GM18909 (cell line): ENCODE data around the gene DNASE1L1.

Experiments
- ATAC-seq: cut with Tn5 transposase; IDR thresholded peaks from one replicate; pipeline ENCODE4 v1.9.1; 2021; ENCODE audit warnings: mild to moderate bottlenecking; ENCODE audit not compliant: unreplicated experiment, poor library complexity

Gene DNASE1L1

DNA sequence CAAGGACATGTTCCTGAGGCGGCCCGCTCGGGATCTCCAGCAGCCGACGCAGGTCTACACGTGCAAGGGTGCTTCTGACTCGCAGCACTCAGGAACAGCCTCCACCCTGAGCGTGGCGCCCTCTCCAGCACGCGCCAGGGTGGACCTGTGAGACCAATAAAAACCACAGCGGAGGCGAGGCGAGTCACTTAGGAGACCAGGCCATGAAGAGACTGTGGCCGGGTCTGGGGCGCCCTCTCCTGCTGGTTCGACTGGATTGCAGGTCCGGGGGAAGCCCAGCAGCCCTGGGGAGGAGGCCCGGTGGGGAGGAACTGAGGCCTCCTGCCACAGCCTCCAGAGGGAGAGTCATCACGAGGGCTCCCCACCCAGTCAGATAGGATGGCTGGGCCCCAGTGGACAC is 21.0 kb downstream of the DNASE1L1 start:
- ATAC-seq = peak; percentile 37

DNA sequence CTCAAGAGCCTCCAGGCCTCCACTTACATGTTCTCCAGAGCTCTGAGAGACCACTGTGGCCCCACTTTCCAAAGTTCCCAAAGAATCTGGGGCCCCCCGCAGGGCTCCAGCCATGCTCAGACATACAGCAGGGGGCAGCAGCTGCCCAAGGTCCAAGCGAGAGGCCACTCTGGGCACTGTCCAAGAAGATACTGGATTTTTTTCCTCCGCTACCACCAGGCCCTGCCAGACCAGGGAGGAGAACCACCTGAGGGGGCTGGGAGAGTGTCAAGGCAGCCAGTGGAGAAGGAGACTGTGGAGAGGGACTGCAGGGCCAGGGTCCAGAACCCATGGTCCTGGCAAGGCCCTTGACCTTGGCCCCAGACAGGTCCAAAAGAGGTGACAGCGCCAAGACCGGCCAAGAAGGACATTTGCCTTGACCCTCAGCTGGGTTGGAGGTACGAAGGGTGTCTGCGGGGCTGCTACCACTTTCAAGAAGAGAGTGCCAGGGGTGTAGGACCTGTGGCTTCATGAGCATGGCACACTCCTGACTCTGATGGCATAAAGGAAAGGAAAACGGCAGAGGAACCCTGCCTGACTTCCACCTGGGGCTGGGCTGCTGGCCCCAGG is 24.7 kb downstream of the DNASE1L1 start:
- no peak for ATAC-seq

DNA sequence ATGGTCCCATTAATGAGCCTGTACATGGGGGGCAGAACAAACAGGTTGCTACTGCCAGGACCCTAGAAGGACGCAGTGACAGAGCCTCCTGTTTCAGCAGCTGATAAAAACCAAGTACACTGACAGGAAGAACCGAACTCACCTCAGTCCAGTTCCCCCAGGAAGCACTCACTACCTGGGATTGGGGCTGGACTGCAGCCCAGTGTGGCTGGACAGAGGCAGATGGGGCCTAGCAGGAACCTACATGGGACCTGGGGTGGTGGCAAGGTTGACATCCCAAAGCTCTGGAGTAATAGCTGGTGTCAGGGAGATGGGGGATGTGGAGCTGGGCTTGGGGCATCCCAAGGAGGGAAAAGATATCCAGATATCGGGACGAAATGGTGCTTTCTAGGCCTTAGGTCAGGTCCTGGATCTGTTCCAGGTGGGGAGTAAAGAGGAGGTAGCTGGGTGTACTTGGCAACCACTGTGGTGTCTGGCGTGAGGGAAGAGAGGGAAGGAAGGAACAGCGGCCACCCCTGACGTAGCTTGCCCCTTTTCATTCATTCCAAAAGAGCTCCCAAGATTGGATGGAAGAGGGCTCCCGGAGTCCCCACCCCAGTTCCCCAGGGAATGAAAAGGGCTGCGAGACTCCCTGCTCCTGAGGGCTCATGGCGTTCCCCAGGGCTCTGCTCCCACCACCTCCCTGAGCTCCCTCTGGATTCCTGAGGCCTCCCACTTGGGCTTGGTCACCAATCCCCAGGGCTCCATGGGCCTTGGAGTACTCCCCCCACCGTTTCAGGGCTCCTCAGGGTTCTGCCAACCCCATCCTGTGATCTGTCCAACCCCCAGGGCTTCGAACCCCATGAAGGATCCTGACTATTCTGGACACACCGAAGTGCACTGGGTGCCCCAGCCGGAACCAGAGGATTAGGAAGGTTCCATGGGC is 25.4 kb downstream of the DNASE1L1 start:
- no peak for ATAC-seq

DNA sequence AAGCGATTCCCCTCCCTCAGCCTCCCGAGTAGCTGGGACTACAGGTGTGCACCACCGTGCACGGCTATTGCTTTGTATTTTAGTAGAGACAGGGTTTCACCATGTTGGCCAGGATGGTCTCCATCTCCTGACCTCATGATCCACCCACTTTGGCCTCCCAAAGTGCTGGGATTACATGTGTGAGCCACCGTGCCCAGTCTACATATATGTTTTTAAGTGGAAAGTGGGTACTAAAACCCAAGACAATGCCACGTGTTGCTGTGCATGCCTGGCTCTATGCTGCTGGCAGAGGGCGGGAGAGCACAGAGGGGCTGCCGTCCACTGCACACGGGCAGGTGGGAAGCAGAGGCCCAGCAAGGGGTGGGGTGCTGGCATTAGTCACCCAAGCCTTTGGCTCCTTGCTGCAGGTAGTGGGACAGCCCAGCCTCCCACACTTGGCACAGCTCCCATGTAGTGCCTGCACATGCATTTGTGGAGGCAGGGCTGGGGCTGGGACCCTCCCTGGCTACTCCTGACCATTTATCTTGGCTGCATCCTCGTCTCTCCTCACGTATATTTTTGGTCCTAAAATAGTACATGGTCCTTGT is 26.5 kb downstream of the DNASE1L1 start:
- no peak for ATAC-seq

DNA sequence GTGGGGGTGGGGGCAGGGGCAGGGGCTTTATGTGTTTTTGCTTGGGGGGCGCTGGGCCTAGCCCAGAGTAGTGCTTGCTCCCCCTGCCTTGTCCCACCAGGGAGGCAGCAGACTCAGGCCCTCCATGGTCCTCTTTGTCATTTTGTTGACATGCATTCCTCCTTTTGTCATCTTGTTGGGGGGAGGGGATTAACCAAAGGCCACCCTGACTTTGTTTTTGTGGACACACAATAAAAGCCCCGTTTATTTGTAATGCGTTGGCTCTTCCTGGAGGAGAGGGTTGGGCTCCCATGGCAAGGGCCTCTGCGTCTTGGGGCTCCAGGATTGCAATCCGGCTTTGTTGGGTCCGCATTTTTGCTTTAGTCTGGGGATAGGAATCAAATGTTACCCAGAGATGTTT is 27.8 kb downstream of the DNASE1L1 start:
- ATAC-seq = no peak

DNA sequence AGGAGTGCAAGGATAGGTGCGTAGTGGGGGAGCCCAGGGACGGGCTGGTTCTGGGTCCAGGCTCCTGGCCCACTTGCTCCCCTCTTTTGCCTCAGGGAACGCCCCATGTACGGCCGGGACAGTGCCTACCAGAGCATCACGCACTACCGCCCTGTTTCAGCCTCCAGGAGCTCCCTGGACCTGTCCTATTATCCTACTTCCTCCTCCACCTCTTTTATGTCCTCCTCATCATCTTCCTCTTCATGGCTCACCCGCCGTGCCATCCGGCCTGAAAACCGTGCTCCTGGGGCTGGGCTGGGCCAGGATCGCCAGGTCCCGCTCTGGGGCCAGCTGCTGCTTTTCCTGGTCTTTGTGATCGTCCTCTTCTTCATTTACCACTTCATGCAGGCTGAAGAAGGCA is 28.3 kb downstream of the DNASE1L1 start:
- ATAC-seq = no peak

DNA sequence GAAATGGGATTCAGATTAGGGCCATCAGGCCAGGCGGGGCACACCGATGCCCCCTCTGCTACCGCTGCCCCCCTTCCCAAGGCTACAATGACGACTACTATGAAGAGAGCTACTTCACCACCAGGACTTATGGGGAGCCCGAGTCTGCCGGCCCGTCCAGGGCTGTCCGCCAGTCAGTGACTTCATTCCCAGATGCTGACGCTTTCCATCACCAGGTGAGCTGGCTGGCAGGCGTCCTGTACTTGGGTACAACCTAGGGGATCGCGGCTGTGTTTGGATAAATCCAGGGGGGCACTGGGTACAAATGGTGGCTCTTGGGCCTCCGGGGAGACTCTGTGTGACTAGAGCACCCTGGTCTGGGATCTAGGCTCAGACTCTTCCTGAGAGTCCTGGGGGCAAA is 28.9 kb downstream of the DNASE1L1 start:
- no peak for ATAC-seq

DNA sequence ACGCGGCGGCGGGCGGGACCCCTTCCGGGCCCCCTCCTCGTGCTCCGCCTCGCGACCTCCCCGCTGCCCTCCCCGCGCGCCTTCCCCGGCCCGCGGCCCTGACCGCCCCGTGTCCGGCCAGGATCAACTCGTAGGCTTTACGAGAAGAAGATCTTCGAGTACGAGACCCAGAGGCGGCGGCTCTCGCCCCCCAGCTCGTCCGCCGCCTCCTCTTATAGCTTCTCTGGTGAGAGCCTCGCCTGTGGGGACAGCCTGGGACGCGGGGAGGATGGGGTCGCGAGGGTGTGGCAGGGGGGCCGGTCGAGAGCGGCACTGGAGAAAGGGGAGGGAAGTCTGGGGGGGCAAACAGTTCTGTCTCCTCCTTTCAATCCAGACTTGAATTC is 29.5 kb downstream of the DNASE1L1 start:
- no peak for ATAC-seq

DNA sequence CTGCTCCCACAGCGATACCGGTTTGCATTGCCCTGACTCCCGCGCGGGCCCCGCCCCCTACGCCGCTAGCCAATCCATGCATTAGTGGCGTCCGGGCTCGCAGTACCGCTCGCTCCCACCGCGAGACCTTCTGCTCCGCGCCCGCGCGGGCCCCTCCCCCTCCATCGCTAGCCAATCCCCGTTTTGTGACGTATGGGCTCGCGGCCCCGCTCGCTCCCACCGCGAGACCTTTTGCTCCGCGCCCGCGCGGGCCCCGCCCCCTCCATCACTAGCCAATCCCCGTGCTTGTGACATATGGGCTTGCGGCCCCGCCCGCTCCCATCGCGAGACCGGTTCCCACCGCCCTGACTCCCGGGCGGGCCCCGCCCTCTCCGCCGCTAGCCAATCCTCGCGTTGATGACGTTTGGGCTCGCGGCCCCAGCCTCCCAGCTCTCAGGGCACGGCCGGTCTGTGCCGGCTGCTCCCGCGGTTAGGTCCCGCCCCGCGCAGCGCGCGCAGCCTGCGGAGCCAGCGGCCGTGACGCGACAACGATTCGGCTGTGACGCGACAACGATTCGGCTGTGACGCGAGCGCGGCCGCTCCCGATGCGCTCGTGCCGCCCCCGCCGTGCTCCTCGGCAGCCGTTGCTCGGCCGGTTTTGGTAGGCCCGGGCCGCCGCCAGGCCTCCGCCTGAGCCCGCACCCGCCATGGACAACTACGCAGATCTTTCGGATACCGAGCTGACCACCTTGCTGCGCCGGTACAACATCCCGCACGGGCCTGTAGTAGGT is 30.1 kb downstream of the DNASE1L1 start, which contains the start of gene EMD:
Gene EMD, plus strand, starts transcription at position 497 of the 770 bp plus-strand sequence. Its CDS starts 190 bp downstream, at position 687.
- peak; percentile 82 for ATAC-seq

DNA sequence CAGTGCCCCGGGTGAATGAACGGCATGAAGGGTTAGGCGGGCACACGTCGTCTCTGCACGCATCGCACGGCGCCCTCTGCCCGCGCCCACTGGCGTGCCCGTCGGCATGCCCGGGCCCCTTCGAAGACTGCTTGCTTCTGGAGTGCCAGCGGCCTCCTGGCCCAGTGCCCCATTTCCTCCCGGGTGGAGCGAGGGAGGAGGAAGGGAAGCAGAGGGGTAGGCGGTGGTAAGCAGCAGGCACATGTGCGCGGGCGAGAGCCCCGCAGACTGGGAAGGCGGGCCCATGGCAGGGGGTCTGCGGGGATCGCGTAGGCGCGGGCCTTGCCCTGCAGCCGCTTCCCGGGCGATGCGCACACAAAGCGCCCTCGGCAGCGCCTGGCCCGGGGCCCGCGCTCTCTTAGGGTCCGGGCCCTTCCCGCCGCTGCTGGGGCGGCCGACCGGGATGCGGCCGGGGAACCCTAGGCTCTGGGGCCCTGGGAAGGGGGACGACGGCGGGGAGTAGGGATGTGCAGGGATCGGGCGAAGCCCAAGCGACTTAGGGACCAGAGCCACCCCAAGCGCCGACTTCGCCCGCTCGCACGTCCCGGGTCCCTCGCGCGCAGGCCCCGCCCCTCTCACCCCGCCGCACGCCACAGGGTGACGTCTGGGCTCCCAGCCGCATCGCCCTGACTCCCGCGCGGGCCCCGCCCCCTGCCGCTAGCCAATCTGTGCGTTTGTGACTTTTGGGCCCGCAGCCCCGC is 30.8 kb downstream of the DNASE1L1 start:
- ATAC-seq = no peak

DNA sequence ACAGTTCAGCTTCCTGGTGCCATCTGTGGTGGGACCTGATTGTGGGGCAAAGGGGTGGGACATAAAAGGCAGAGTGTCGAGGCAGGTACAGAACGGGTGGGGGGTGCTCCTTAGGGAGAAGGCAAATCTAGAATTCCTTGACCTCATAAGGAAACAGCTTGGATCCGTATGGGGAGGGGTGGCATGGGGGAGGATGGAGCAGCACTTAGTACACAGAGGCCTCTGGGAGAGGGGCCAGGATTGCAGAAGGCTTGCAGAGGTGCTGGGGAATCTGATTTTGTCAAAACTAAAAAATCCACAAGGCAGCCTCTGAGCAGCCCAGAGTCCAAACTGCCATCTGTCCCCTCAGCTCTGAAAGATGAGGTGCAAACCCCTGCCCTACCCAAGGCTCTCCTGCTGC is 32.3 kb downstream of the DNASE1L1 start:
- no peak for ATAC-seq

DNA sequence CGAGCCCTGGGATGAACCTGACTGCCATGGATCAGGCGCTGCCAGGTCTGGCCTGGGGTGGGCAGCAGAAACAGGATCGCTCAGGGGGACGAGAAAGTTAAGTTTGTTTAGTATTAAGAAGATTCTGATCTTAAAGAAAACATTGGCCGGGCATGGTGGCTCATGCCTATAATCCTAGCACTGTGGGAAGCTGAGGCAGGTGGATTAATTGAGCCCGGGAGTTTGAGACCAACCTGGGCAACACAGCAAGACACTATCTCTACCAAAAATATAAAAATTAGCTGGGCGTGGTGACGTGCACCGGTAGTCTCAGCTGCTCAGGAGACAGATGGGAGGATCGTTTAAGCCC is 33.9 kb downstream of the DNASE1L1 start:
- ATAC-seq = no peak

DNA sequence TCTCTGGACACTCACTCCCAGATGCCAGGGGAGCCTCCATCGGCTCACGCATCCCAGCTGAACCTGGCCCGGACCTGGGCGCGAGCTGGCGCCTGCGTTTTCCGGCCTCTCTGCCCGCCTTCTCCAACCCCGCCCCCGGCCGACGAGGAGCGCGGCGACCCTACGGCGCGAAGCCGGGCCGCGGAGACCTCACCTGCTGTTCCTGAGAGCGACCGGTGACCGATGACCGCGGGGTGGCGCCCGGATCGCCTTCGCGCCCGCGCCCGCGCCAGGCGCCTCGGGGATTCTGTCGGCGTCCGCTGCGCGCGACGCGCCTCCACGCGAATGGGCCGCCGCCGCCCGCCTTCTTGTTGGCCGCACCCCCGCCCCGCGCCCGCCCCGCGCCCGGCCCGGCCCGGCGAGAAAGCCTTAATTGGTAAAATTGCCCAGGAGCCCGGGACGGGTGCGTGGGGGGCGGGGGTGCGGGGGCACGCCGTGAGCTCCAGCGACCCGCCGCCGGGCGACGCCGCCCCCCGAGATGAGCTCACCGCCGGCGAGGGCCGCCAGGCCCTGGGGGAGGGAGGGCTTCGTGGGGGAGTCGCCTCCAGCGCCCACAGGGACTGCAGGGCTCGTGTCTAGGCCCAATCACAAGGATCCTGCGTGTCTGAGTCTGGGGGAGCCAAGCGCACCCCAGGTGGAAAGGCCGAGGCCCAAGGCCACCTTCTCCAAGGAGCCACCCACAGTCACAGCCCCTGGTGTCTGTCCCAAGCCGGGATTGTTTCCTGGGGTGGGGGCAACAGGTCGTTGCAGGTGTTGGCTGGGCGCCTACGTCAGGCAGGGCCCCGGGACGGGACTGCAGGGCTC is 34.5 kb downstream of the DNASE1L1 start, which contains the start of gene FLNA:
Gene FLNA, minus strand, starts transcription at position 322 of the 843 bp plus-strand sequence. CDS start 3,389 bp downstream, outside the sequence.
- no peak for ATAC-seq

DNA sequence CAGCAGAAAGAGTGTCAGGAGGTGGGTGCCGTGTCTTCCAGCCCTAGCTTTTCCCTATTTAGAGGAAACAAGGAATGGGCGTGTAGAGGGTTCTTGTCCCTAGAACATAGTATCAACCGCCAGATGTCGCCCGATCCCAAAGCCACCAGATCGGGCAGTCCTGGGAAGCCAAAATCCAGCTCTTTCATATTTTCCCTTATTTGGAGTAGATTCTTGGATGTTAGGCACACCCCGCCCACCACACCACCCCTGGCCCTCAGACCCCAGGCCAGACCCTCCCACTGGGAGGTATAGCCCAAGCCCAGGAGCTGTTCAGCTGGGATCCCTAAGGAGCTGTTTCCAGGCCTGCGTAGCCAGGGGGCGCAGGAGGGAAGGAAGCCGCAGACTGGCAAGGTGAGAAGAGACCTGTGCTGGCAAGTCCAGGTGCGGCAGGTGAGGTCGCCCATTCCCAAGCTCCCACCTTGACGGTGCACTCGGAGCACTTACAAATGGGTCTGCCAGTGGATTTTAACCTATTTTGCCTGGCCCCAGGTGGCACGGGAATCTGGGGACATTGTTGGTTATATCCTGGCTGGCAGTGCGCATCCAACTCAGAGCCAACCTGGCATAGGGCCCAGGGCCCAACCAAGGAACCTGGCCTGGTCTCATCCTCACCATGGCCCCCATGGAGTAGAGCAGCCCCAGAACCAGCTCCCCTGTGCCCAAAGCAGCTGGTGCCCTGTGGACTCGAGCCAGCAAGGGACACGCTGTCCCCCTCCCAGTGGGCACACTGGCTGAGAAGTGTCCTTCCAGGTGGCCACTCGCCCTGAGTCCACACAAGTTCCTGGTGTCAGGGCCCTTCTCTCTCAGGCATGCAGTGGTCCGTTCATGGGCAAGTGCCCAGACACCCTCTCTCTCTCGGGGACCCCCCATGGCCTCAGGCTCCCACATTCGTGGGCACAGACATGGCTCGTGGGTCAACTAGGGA is 35.4 kb downstream of the DNASE1L1 start:
- ATAC-seq = no peak

DNA sequence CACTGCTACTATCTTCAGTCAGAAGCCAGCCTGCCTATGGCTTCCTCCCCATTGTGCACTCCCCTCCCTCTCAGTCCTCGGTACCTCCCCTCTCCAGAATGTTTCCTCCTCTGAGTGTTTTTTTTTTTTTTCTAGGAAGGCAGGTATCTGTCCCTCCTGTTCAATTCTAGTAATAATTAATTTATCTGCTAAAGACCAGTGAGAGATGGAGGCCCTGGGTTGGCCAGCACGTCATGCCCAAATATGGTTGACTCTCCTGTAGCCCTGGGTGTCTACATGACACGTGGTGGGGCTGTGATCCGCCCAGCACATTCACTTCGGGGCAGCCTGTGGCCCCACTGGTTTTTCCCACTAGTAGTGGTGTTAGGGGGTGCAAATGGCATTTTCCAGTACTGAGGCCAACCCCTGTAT is 36.4 kb downstream of the DNASE1L1 start:
- ATAC-seq = no peak

DNA sequence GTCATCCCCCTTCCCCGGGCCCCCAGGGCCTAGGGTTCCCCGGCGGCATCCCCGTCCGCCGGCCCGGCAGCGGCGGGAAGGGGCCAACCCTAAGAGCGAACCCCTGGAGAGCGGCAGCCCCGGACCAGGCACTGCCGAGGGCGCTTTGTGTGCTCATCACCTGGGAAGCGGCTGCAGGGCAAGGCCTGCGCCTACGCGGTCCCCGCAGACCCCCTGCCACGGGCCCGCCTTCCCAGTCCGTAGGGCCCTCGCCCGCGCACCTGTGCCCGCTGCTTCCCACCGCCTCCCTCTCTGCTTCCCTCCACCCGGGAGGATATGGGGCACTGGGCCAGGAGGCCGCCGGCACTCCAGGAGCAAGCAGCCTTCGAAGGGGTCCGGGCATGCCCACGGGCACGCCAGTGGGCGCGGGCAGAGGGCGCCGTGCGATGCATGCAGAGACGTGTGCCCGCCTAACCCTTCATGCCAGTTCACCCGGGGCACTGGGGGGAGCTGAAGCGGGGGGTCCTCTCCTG is 37.2 kb downstream of the DNASE1L1 start:
- ATAC-seq = no peak

DNA sequence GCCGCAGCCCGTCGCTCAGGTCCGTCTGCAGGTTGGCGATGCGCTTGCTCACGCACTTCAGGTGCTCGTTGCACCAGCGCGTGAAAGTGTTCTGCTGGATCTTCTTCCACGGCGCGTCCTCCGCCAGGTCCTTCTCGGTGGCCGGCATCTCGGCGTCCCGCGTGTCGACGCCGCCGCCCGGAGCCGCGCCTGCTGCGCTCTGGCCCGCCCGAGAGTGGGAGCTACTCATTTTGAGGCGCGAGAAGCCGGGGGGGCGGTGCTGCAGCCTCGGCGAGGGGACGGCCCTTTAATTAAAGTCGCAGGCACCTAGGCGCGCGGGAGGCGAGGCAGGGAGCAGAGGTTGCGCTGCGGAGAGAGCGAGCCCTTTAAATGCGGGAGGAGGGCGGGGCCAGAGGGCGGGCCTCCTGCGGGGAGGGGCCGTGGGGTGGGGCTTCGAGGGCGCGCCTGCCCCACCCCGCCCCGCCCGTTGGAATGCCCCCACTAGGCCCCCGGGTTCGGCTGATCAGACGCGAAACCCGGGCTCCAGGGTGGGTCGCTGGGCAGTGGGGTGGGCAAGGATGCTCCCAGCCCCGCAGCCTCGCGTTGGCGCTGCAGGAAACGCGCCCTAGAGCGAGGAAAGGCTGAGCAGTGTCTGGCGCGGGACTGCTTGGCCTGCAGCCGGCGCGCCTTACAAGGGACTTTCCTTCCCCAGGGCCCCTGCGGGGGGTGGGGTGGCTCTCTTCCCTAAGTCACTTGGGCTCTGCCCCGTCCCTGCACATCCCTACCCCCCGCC is 37.9 kb downstream of the DNASE1L1 start:
- ATAC-seq = peak; percentile 61
